ENCODE results near the gene PLA2G4E. TPM values are rescaled to one million over a fixed set of nuclear protein-coding genes. Genes with fewer than 3 reads are reported as not detected.

The PLA2G4E gene
- total RNA-seq, 1 experiment from 2014 or later: not detected

- Histone ChIP-seq H4K20me1 (ENCODE audit: insufficient read depth) (no peaks in the 10 kb centered on the region), H3K9me2 (ENCODE audit: insufficient read depth) (no peaks in the 10 kb centered on the region), H2AFZ (ENCODE audit: low read depth, low read length, poor library complexity, severe bottlenecking) (no peak overlapping the region), H3K27me3 (ENCODE audit: insufficient read depth, low read length) (no peaks in the 10 kb centered on the region), H3K4me1 (ENCODE audit: control insufficient read depth in 1 of 2, insufficient read depth in 2 of 2, low read length in 2 of 2) (peaks cover 3 to 14% of the 10 kb centered on the region in 2 experiments; a peak in 3 of 4 replicates), H3K36me3 (ENCODE audit: control insufficient read depth in 1 of 2, insufficient read depth in 2 of 2, low read length in 2 of 2) (no peaks in the 10 kb centered on the region), H3K79me2 (ENCODE audit: insufficient read depth, low read length) (no peaks in the 10 kb centered on the region), H3K27ac (ENCODE audit: low read depth, low read length) (no peak overlapping the region), H3K9me3 (ENCODE audit: control insufficient read depth in 1 of 2, insufficient read depth in 1 of 2, low read depth in 1 of 2, low read length in 2 of 2) (no peaks in the 10 kb centered on the region), H3K4me2 (ENCODE audit: low read length) (no peak overlapping the region), H3K9ac (ENCODE audit: low read length) (no peak overlapping the region), H3K4me3 (replicated peaks in 1 of 2; ENCODE audit: low read depth in 1 of 2, low read length in 2 of 2) (no peak overlapping the region)
- no peak for DNase-seq (ENCODE audit: low read depth, low spot score)
- no TSS peak for BruUV-seq (replicated peaks)
- intact Hi-C loops (cut with micrococcal nuclease): no loop called here
- CTCF ChIA-PET: no interaction called here
- POLR2A ChIA-PET: no interaction called here
- no peak for ATAC-seq
- RAD21 ChIA-PET (ENCODE audit: low non-redundant PET in 1 of 2, low total read pairs in 2 of 2, uncharacterized antibody in 2 of 2, unreplicated experiment in 2 of 2): no interaction called here
- TF ChIP-seq CBX3 (IDR thresholded peaks at IDR 0.05; ENCODE audit: low read depth): no peak
- TF ChIP-seq TCF7L2 (IDR thresholded peaks at IDR 0.05; ENCODE audit: borderline replicate concordance, extremely low read depth, insufficient read depth, insufficient read length): no peak
- TF ChIP-seq EGR1 (IDR thresholded peaks at IDR 0.05; ENCODE audit: low read depth): no peak
- no peak for TF ChIP-seq SP1 (IDR thresholded peaks at IDR 0.05; ENCODE audit: low read depth)
- TF ChIP-seq EZH2 (IDR thresholded peaks at IDR 0.05): no peak
- no peak for TF ChIP-seq ZNF274 (IDR thresholded peaks at IDR 0.05; ENCODE audit: low read depth, low read length)
- TF ChIP-seq FOSL1 (IDR thresholded peaks at IDR 0.05; ENCODE audit: low read depth): no peak
Measured at GRCh38 chr15:41977757-41978383, 43.0 kb downstream of the PLA2G4E start.

- CTCF ChIA-PET: no interaction called here
- DNase-seq (ENCODE audit: low read depth, low spot score) (no peak), ATAC-seq (no peak)
- TF ChIP-seq JUND (IDR thresholded peaks at IDR 0.05): no peak
- no peak for TF ChIP-seq FOSL1 (IDR thresholded peaks at IDR 0.05; ENCODE audit: low read depth)
- TF ChIP-seq REST (IDR thresholded peaks at IDR 0.05; ENCODE audit: low read depth): no peak
- no peak for TF ChIP-seq SIN3A (IDR thresholded peaks at IDR 0.05; ENCODE audit: low read depth)
- TF ChIP-seq POLR2AphosphoS5 (IDR thresholded peaks at IDR 0.05; ENCODE audit: low read depth, low read length): no peak
- TF ChIP-seq TCF7L2 (IDR thresholded peaks at IDR 0.05; ENCODE audit: borderline replicate concordance, extremely low read depth, insufficient read depth, insufficient read length): no peak
- no peak for TF ChIP-seq CEBPB (IDR thresholded peaks at IDR 0.05; ENCODE audit: low read depth)
- TF ChIP-seq POLR2A (IDR thresholded peaks at IDR 0.05; ENCODE audit: borderline replicate concordance, extremely low read depth, insufficient read depth, insufficient read length): no peak
- no peak for TF ChIP-seq YY1 (IDR thresholded peaks at IDR 0.05; ENCODE audit: extremely low read depth, insufficient replicate concordance, low read depth, low read length)
- no peak for TF ChIP-seq EZH2phosphoT487 (IDR thresholded peaks at IDR 0.05; ENCODE audit: borderline replicate concordance)
- BruUV-seq (replicated peaks): no TSS peak
- H3K4me1 ChIP-seq (ENCODE audit: control insufficient read depth in 1 of 2, insufficient read depth in 2 of 2, low read length in 2 of 2): peaks cover 10 to 22% of the 10 kb centered on the region in 2 experiments
- POLR2A ChIA-PET: no interaction called here
- H3K4me2 ChIP-seq (ENCODE audit: low read length): no peak overlapping the region
- no peak overlapping the region for H2AFZ ChIP-seq (ENCODE audit: low read depth, low read length, poor library complexity, severe bottlenecking)
- RAD21 ChIA-PET (ENCODE audit: low non-redundant PET in 1 of 2, low total read pairs in 2 of 2, uncharacterized antibody in 2 of 2, unreplicated experiment in 2 of 2): no interaction called here
- H3K9ac ChIP-seq (ENCODE audit: low read length): no peak overlapping the region
- peaks cover 7% of the 10 kb centered on the region; the same call in 1 of the 2 replicates for H4K20me1 ChIP-seq (ENCODE audit: insufficient read depth)
- H3K9me2 ChIP-seq (ENCODE audit: insufficient read depth): no peaks in the 10 kb centered on the region
- no peaks in the 10 kb centered on the region for H3K36me3 ChIP-seq (ENCODE audit: control insufficient read depth in 1 of 2, insufficient read depth in 2 of 2, low read length in 2 of 2)
- no peaks in the 10 kb centered on the region for H3K9me3 ChIP-seq (ENCODE audit: control insufficient read depth in 1 of 2, insufficient read depth in 1 of 2, low read depth in 1 of 2, low read length in 2 of 2)
- no peaks in the 10 kb centered on the region for H3K27me3 ChIP-seq (ENCODE audit: insufficient read depth, low read length)
- H3K4me3 ChIP-seq (replicated peaks in 1 of 2; ENCODE audit: low read depth in 1 of 2, low read length in 2 of 2): no peak overlapping the region
- H3K79me2 ChIP-seq (ENCODE audit: insufficient read depth, low read length): peaks cover 12% of the 10 kb centered on the region
- H3K27ac ChIP-seq (ENCODE audit: low read depth, low read length): no peak overlapping the region
- intact Hi-C loops (cut with micrococcal nuclease): no loop called here
Measured at GRCh38 chr15:41975669-41976068, 45.2 kb downstream of the PLA2G4E start.

Measured in HCT116 (cell line).